ENCODE results near the gene ABCD3.
A peak's percentile ranks its signal among the peaks of the same experiment; 100 is the strongest.

The ABCD3 gene

DNA sequence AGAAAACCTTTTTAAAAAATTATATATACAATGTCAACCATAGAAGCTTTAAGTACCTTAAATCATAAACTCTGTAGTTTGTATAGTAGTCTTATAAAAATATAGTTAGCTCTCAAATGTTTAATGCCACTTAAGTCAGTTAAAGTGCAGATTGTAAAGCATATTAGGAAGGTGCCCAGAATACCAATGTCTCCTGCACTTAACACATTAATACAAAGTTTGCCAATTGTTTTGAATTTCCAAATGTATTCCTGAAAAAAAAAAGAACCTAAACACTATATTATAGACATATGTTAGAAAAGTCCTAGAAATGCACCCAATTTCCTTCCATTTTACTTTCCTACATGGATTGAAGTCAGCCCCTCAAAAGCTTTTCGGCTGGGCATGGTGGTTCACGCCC, 111.2 kb downstream of the ABCD3 start:
- no peak for DNase-seq

GRCh38 chr1:94530373-94530878, 112.2 kb downstream of the ABCD3 start:
- DNase-seq, result no peak

GRCh38 chr1:94531664-94532063, 113.5 kb downstream of the ABCD3 start:
- DNase-seq, result no peak

DNA sequence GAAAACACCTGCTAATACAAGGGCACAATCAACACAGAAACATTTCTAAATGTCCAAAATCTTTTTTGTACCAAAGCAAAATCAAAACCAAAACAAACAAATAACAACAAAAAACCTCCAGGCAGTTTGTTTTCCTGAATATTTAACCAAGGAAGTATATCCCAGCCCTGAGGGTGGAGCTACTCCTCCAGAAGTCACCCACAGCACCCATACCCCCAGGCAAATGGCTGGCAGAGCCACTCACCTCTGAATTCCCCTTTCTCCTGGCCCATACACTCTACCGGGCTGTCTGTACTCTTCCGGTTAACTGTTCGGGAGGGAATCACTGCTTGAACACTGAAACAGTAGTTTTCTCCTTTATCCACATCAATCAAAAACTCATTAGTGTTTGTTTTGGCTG, 113.9 kb downstream of the ABCD3 start:
- DNase-seq, result no peak

DNA sequence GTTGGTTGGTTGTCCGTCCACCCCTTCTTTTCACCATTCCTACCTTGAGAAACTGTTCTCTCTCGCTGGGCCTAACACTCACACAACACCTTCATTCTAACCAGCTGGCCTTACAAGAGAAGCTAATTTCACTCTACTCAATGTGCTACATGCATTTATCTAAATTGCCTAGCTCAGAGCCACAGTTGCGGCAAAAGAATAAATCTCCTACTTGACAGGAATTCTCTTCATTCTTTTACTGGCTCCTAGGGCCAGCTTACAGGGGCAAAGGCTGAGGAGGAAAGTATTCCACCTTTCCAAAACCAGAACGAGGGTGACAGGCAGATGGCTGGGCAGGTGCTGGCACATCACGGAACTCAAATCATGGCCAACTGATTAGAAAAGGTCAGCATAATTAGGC, 116.9 kb downstream of the ABCD3 start:
- DNase-seq, result no peak

DNA sequence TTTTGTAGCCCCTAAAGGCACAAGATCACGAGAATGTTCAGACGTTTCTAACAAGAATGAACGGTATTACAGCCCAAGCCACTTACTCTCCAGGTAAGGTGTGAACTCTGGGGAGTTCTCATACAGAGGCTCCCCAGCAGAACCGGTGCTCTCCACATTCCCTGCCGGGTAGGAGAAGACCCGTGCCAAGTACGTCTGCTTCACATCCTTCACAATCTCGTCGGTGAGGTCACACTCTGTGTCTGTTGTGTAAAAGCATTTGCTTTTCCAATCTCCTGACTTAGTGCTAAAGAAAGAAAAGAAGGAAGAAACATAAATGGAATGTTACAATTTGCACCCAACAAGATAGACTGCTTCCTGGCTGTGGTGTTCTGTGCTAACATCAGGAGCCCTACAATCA, 117.7 kb downstream of the ABCD3 start:
- DNase-seq, result no peak

DNA sequence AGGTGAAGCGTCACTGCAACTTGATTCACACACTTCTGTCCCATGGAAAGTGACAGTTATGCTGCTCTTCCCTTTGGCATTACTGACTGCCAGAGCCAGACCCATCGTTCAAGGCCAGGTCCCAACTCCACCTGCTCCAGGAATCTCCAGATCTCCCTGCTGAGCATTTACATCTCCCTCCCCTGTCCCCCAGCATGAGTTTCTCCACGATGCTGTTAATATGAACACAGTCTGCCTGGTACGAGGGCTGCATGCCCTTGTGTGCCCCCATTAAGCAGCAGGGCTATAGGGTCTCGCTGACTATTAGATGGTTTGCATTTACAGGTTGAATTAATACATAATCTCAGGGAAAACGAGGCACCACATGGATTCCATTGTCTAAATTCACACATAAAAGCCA, 119.1 kb downstream of the ABCD3 start:
- DNase-seq, result no peak

- no peak for DNase-seq
Observed at GRCh38 chr1:94538243-94538827, 120.1 kb downstream of the ABCD3 start.

- no peak for DNase-seq
Observed at GRCh38 chr1:94539496-94539895, 121.3 kb downstream of the ABCD3 start.

DNA sequence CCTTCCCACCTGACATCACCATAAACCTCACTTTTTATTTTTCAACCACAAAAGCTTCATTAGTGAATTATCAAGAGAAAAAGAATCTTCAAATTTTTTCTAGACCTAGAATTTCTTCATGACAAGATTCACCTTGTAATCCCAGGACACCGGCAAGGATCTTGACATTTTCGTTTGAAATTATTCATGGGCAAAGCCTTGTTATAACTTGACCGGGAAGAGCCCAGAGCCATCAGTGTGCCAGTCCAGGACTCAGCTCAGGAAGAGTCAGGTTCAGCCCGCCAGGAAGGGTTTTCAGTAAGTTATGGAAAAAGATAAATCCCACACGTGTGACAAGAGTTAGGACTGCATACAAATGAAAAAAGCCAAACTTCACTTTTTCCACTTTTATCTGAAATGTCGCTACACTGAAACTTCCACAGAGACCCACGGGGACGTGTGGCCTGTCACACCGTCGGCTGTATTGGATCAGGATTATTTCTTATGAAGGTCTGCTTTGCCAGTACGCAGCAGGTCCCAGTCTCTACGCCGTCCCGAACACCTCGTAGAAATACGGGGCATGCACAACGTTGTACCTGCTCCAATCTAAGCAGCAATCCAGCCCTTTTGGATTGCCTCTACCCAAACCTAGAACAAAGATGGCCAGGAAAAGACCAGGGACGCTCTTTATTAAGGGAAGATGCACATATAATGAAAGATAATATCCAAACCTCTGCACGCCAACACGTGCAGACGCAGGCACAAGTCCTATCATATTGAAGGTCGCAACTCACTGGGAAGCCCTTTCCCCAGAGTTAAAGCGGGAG, 122.5 kb downstream of the ABCD3 start:
- no peak for DNase-seq

- DNase-seq, result peak; percentile 63
Observed at GRCh38 chr1:94541246-94542087, 123.3 kb downstream of the ABCD3 start, which contains the start of gene F3. Gene F3, minus strand, starts transcription at chr1:94541759. Its CDS starts 123 bp downstream, at chr1:94541636.

DNA sequence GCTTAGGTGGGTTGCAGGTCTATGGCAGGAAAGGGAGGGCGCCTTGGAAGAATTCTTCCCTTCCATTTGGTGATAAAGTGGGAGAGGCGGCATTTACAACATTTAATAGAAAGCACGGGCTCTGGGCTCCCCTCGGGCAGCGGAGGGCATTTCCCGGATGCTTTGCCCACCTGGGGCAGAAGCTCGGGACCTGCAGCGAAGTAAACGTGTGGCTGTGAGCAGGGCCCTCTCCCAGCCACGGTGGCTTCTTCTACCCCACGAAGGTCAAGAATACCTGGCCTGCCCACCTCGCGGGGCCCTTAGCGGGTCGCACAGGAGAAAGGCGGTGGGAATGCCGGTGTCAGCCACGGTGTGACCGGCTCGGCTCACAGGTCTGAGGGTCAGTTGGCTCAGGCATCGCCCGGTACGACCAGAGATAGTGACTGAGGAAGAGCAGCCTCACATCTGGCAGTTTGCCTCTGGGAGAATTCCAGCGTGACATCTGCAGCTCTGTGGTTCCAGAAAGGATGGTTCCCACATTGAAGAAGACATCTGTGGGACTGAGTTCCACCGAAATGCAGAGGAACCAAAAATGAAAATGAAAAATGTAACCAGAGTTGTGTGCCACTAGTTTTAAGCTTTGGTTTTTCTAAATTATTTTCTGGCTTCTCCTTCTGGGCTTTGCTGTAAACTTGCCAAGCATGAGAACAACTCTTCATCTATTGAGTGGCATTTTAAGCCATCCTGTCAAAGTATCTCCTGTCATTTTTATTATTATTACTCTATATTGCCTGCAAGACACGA, 124.1 kb downstream of the ABCD3 start:
- no peak for DNase-seq

DNA sequence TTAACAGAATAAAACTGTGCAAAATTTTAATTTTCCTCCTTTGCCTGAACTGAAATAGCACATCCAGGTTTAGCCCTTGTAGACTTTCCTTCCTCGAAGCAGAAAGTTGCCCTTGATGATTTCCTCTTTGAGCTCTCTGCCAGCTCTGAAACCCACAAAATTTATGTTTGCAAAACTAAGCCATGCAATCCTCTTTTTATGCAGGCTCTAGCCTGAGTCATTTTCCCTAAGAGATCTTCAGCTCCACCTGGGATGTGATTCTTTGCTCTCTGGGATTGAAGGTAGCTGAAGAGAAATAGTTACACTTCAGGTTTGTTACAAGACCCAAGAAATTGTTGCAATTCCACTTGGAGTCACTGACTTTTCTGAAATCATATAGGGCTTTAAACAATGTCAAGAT, 124.8 kb downstream of the ABCD3 start:
- no peak for DNase-seq

DNA sequence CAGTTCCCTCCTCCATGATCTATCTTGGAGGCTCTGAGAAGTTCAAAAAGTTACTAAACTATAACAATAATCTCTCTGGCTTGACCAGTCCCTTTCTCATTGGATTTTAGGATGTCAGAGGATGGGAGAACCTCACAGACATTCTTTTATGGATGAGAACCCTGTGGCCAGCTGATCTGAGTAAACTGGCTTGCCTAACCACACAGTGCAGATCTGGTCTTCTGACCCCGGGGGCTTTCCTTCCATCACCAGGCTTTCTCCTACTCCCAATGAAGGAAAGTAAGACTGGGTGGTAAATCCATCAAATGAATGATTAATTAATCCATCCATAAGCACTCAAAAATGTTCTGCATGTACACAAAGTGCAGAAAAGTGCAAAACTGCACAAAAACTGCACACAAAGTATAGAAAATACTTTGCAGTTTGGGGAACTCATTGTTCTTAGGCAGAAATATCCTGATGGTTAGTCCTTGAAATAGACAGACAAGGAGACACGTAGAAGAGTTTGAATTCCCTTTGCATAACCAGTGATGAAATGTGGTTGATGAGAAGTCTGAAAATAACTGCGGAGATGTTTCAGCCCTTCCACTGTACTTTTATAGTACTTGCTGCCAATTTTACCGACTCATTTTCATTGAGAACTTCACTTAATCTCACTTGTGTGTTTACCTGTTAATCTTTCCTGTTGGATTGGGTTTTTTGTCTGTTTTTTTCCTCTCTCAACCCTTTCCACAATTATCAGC, 125.9 kb downstream of the ABCD3 start:
- DNase-seq, result no peak

DNA sequence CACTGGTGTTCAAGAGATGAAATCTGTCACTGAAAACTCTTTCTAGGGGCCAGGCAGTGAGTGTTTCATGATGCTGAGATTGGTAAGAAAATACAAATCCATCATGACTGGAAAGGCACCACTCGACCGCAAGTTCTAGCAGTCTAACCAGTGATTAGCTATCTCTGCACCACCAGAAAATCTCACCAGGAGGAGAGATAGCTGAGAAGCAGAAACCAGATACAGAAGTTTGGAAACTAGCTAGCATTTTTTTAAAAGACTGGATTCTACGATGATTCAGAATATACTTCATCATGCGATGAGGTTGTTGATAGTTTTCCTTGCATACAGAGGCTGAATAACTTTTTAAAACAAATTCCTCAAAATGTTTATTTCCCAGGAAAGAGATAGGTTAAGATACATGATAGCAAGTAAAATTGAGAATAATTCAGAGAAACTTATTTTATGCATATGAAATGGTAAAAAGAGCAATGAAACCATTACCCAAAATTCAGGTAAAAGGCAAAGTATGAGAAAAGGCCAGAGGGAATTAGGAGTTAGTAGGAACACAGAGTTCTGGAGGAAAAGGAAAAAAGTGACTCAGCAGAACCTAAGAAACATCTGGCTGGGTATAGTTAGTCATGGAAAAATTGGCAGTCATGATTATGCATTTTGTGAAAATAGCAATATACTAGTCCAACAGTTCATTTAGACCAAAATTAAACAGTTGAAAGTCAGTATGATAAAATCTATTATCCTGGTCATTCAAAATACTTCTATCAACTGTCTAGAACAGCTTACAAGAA, 126.7 kb downstream of the ABCD3 start:
- no peak for DNase-seq

- no peak for DNase-seq
Observed at GRCh38 chr1:94549706-94550105, 131.5 kb downstream of the ABCD3 start.

DNA sequence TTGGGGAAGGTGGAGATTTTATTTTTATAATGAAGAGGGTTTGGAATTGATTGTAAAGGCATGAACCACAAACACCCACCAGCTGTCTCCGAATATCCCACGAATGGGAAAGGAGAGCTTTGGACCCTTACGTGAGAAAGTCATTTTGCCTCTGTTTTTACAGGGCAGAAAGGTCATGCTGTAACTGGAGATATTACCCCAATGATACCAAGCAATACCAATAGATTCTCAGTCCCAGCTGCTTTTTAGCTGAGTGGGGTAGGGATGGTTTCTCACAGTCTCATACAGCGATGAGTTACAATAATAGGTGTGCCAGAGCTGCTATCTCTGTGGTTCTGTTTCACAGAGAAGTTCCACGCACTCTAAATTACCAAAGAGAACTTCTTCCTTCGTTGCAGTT, 132.2 kb downstream of the ABCD3 start:
- DNase-seq, result no peak

- no peak for DNase-seq
Observed at GRCh38 chr1:94550800-94551241, 132.6 kb downstream of the ABCD3 start.

DNA sequence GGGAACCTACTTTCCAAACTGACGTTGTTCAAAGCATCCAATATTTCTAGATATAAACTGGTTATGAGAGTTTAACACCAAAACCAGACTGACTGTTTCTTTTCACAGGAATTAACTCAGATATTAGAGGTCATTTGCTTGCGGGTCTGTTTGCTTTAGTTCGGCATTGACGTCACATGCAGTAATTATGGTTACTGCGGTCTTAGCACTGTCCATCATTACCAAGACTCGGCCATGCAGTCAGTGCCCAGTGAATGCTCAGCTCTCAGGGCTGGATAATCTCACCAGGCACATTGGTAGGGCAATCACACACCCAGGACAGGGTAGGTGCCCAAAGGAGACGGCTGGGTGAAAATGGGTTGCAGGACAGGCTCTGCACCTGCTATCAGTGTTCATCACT, 133.3 kb downstream of the ABCD3 start:
- DNase-seq, result no peak

DNA sequence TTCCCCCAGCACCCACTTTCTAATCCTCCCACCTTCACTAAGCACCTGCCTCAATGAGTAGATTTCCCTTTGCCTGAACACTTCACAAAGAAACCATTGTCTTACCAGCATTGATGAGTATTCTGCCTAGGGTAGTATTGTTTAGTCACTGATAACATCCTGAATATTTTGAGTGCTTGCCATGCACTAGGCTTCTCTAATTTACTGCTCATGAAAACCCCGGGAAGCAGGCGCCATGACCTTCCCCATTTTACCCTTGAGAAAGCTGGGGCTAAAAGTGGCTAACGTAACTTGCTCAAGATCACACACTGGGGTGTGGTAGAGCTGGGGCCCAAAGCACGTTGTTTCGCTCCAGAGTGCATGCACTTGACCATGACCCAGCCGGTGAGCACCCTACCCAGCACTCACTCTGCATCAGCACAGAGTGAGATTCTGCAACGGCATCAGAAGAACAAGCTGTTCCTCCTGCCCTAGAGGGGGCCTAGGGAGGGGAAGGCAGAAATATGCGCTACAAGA, 133.9 kb downstream of the ABCD3 start:
- no peak for DNase-seq

DNA sequence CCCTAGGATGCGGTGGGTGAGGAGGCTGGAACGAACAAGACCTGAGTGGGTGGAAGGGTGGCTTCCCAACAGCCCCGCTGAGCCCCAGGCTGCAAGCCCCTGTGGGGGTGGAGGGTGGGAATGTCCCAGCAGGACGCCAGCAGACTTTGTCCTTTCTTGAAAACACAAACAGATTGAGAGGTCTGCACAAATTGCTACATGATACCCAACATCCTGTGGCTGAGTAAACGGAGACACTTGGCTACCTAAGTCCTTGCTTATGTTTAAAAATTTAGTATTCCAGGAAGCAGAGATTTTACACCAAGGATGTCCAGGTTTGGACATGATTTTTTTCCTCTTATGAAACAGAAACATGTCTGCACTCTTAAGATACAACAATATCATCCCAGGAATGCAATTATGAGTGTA, 135.1 kb downstream of the ABCD3 start:
- no peak for DNase-seq
